GM20000 (cell line): Measurements from ENCODE around the gene SMCO2.

ENCODE experiments used
- DNase-seq: peaks from one replicate; pipeline ENCODE4 v3.0.0; 2012; ENCODE audit warnings: low spot score
- TF ChIP-seq, protein P1 (sequence below): IDR thresholded peaks from 2 replicates; pipeline ENCODE4 v1.5.1; 2012; ENCODE audit warnings: mild to moderate bottlenecking, control low read depth; ENCODE audit errors: extremely low read depth, missing control alignments

SMCO2 gene

DNA sequence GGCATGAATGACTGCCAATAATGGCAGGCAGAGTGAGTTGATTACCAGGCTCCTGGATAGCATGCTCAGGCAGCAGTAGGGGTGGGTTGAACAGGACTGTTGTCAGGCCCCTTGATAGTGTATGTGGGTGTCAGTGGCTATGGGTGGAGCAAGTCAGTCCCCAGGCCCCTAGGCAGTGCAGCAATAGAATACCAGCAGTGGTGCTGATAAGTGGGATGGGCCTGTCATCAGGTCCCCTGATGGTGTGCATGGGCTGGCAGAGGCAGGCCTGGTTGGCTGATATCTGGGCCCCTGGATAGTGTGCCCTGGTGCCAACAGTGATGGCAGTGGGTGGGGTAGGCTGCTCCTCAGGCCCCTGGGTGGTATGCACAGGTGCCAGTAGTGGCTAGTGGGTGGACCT is 32.4 kb downstream of the SMCO2 start:
- no peak for DNase-seq
- TF ChIP-seq, protein P1, sequence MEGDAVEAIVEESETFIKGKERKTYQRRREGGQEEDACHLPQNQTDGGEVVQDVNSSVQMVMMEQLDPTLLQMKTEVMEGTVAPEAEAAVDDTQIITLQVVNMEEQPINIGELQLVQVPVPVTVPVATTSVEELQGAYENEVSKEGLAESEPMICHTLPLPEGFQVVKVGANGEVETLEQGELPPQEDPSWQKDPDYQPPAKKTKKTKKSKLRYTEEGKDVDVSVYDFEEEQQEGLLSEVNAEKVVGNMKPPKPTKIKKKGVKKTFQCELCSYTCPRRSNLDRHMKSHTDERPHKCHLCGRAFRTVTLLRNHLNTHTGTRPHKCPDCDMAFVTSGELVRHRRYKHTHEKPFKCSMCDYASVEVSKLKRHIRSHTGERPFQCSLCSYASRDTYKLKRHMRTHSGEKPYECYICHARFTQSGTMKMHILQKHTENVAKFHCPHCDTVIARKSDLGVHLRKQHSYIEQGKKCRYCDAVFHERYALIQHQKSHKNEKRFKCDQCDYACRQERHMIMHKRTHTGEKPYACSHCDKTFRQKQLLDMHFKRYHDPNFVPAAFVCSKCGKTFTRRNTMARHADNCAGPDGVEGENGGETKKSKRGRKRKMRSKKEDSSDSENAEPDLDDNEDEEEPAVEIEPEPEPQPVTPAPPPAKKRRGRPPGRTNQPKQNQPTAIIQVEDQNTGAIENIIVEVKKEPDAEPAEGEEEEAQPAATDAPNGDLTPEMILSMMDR = no peak

- DNase-seq = no peak
- TF ChIP-seq, protein P1 = no peak
These were observed 33.5 kb downstream of the SMCO2 start for GRCh38 chr12:27480016-27480415.

GRCh38 chr12:27486961-27487360 is 40.4 kb downstream of the SMCO2 start:
- no peak for DNase-seq
- TF ChIP-seq, protein P1 = no peak

DNA sequence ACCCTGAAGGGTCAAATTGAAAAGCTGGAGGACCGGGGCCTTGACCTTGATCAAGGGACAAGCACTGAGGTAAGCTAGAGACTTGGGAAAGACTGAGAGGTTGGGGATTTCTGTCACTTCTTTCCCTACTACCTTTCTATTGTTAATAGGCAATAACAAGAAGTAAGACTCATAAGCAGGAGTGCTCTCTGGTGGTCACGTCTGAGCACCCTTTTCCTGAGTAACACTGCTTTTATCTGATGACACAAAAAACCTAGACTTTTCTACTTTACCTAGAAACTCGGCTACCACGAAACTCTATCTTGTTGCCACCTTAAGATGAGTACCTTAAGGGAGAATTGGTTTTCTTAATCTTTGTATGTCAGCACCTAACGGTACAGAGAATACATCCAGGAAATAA is 41.9 kb downstream of the SMCO2 start:
- TF ChIP-seq, protein P1 = no peak
- DNase-seq = no peak

- DNase-seq = no peak
- TF ChIP-seq, protein P1 = no peak
These were observed 44.7 kb downstream of the SMCO2 start for GRCh38 chr12:27491226-27491625.

DNA sequence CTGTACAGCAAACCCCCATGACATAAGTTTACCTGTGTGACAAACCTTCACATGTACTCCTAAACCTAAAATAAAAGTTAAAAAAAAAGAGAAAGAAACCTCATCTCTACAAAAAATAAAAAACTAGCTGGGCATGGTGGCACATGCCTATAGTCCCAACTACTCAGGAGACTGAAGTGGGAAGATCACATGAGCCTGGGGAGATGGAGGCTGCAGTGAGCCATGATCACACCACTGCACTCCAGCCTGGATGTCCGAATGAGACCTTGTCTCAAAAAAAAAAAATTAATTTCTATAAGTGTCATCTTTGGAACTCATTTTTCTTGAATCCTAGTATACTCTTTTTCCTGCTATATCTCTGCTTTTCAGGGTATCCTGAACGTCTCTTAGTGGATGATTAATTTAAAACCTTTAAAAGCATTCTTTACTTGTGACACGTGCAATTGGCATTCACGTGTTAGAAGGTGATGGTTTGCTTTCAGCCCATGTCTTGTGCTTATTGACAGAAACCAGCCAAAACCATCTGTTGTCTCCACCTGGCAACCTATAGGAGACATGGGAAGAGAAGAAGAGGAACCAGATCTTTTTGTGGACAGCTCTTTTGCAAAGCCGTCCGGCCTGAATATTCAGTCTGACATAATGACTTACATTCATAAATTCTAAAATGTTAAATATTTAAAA is 46.9 kb downstream of the SMCO2 start:
- TF ChIP-seq, protein P1 = no peak
- DNase-seq = no peak

GRCh38 chr12:27497446-27497845 is 50.9 kb downstream of the SMCO2 start:
- TF ChIP-seq, protein P1 = no peak
- no peak for DNase-seq
